Measurements from ENCODE around the gene MKRN1. TPM values are rescaled to one million over a fixed set of nuclear protein-coding genes. Genes with fewer than 3 reads are reported as not detected.

MKRN1 gene
- total and polyA plus RNA-seq, 8 donors: 78.1 to 121 (median 102) TPM

DNA sequence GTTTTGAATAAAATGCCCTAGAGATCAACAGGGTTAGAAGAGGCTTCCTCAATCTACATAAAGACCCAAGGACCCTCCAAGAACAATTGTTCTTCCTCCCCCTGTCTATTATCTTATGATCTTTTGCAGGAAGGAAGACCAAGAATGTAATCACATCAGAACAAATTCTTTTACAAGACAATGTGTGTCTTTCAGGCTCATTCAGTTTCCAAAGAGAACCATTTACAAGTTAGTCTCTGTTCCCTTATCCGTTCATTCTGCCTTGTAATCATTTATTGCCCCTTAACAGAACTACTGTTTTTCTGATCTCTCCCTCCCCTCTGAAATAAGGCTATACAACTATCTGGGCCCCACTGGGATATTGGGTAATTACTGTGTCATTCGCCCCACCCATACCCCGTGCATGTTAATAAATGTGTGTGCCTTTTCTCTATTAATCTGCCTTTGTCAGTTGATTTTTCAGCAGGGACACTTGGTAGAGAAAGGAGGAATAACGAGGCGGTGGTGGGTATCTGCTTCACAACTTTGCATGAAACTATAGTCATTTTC, 5.7 kb upstream of the MKRN1 start:
- no peak overlapping the region for H3K27ac ChIP-seq
- H3K36me3 ChIP-seq: no peaks in the 10 kb centered on the region
- no peak for ATAC-seq
- H3K9me3 ChIP-seq: no peaks in the 10 kb centered on the region
- no peak for DNase-seq
- peaks cover 0 to 5% of the 10 kb centered on the region in 2 donors for H3K4me1 ChIP-seq
- no peak for TF ChIP-seq CTCF (IDR thresholded peaks at IDR 0.05)
- H3K4me3 ChIP-seq: no peak overlapping the region
- no peaks in the 10 kb centered on the region for H3K27me3 ChIP-seq
- intact Hi-C loops (cut with DNase I): no loop called here

GRCh38 chr7:140484479-140484878, 5.2 kb upstream of the MKRN1 start:
- H3K4me1 ChIP-seq: peaks cover 0 to 11% of the 10 kb centered on the region in 2 donors
- no peak for TF ChIP-seq CTCF (IDR thresholded peaks at IDR 0.05)
- ATAC-seq (no peak), DNase-seq (no peak)
- intact Hi-C loops (cut with DNase I): no loop called here
- no peaks in the 10 kb centered on the region for H3K9me3 ChIP-seq
- no peaks in the 10 kb centered on the region for H3K27me3 ChIP-seq
- H3K4me3 ChIP-seq: no peak overlapping the region
- H3K27ac ChIP-seq: no peak overlapping the region
- H3K36me3 ChIP-seq: no peaks in the 10 kb centered on the region

GRCh38 chr7:140479739-140480084, 407 bp upstream of the MKRN1 start:
- TF ChIP-seq CTCF (IDR thresholded peaks at IDR 0.05): no peak
- Histone ChIP-seq H3K27ac (peak overlapping the region; percentile 91 to 94), H3K36me3 (no peaks in the 10 kb centered on the region), H3K4me3 (peak overlapping the region; percentile 77 to 100), H3K9me3 (no peaks in the 10 kb centered on the region), H3K4me1 (peaks cover 5 to 36% of the 10 kb centered on the region in 2 donors), H3K27me3 (no peaks in the 10 kb centered on the region)
- DNase-seq: no peak
- intact Hi-C loops (cut with DNase I): no loop called here
- ATAC-seq: peak; percentile 4

DNA sequence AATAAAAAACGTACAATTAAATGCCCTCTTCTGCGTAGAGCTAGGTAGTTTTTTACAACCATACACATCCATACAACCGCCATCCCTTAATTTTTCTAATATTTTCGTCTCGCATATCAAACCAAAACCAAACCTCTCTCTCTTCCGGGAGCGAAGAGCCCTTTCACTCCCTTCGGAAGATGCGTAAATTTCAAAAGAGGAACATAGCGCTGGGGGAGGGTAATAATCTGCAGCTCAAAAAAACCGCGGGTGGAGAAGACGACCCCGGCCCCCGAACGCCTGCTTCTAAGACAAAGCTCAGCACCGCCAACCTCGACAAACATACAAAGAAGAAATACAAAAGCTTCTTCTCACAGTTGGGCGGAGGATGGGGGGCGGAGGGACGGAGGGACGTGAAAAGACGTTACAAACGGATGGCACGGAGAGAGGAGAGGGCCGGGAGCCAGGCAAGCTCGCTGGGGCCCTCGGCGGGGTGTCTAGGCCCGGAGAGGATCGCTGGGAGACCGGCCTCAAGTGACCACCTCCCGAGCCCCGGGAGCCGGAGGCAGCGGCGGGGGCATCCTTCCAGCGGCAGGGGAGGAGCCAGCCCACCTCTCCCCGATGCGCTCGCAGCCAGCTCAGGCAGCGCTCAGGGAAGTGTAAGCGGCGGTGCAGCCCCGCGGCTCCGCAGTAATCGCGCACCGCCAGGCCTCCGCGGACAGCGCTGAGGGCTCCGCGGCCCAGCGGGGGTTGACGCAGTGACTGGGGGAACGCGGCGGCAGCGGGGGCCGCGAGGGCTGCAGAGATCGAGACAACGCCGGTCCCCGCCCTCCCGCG, 851 bp downstream of the MKRN1 start:
- no peaks in the 10 kb centered on the region for H3K9me3 ChIP-seq
- H3K4me1 ChIP-seq: peaks cover 5 to 42% of the 10 kb centered on the region in 2 donors
- peak overlapping the region; percentile 91 to 94 for H3K27ac ChIP-seq
- H3K4me3 ChIP-seq: peak overlapping the region; percentile 77 to 100
- intact Hi-C loops (cut with DNase I): no loop called here
- H3K36me3 ChIP-seq: no peaks in the 10 kb centered on the region
- H3K27me3 ChIP-seq: no peaks in the 10 kb centered on the region
- ATAC-seq (peak; percentile 30), DNase-seq (peak in 3 of 4 donors; percentile 40 to 50 (median 40))
- no peak for TF ChIP-seq CTCF (IDR thresholded peaks at IDR 0.05)

DNA sequence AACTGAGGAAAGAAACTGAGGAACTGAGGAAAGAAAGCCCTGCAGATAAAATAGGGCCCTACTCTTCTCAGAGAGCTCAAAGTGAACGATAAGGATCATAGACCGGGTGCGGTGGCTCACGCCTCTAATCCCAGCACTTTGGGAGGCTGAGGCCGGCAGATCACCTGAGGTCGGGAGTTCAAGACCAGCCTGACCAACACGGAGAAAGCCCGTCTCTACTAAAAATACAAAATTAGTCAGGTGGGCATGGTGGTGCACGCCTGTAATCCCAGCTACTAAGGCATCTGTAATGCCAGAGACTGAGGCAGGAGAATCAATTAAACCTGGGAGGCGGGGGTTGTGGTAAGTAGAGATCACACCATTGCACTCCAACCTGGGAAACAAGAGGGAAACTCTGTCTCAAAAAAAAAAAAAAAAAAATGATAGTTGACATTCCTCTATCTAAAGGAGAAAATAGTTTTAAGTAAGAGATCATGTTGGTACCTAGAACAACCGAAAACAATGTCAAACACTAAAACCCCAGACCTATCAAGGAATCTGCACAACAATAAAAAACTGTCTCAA, 2.5 kb downstream of the MKRN1 start:
- Histone ChIP-seq H3K4me3 (peak overlapping the region in 1 of 2 donors; percentile 100), H3K9me3 (no peaks in the 10 kb centered on the region), H3K4me1 (peaks cover 5 to 42% of the 10 kb centered on the region in 2 donors), H3K36me3 (peaks cover 0 to 2% of the 10 kb centered on the region in 2 donors), H3K27ac (peak overlapping the region in 1 of 2 donors; percentile 94), H3K27me3 (no peaks in the 10 kb centered on the region)
- intact Hi-C loops (cut with DNase I): no loop called here
- ATAC-seq: no peak
- no peak for DNase-seq
- TF ChIP-seq CTCF (IDR thresholded peaks at IDR 0.05): no peak

Measured in left lung (tissue), 10 donors.